ENCODE data around the gene BCAS3.

- TF ChIP-seq EZH2 (IDR thresholded peaks at IDR 0.05; ENCODE audit: borderline replicate concordance, low read length) (no peak), CTCF (IDR thresholded peaks at IDR 0.05; ENCODE audit: low read length) (no peak)
Observed at GRCh38 chr17:61314368-61315078, 636.9 kb downstream of the BCAS3 start.

Measured in OCI-LY1 (cell line).